Adrenal gland (tissue), 12 donors: Measurements from ENCODE around the gene WDR49. TPM values are rescaled to one million over a fixed set of nuclear protein-coding genes. Genes with fewer than 3 reads are reported as not detected.
"Not testable (repeated sequence)": the region's sequence is repeated elsewhere in the genome, so short reads cannot be mapped to it uniquely, and the experiment has no call there.

ENCODE experiments used
- DNase-seq, 7 donors: peaks; one replicate each; pipeline ENCODE4 v3.0.0-alpha.2; 2019 to 2020
- H3K27ac ChIP-seq, 5 donors: fragments of 200-600 bp; sonication (generic) in 4 of 5; 1 replicate in 3 of 5; 2 replicates in 2 of 5; pipeline versions ENCODE4 v1.5.1 to v1.8.0; 2016 to 2020; ENCODE audit warnings: mild to moderate bottlenecking in 1 of 5
- H3K27me3 ChIP-seq: fragments of 200-600 bp; 2 replicates; pipeline ENCODE4 v1.8.0; 2021
- H3K36me3 ChIP-seq, 2 donors: fragments of 200-600 bp; replicated peaks in 1 of 2; 1 replicate in 1 of 2; 2 replicates in 1 of 2; pipeline versions ENCODE4 v1.5.1 to v1.8.0; 2018 to 2022
- H3K4me1 ChIP-seq, 2 donors: fragments of 200-600 bp; replicated peaks in 1 of 2; 1 replicate in 1 of 2; 2 replicates in 1 of 2; pipeline versions ENCODE4 v1.5.1 to v1.8.0; 2018 to 2021
- H3K4me3 ChIP-seq, 4 donors: fragments of 200-600 bp; sonication (generic) in 3 of 4; one replicate each; pipeline ENCODE4 v1.5.1; 2016 to 2018
- H3K9me3 ChIP-seq, 3 donors: fragments of 200-600 bp; sonication (generic) in 1 of 3; replicated peaks in 1 of 3; 1 replicate in 2 of 3; 2 replicates in 1 of 3; pipeline versions ENCODE4 v1.5.1 to v1.8.0; 2016 to 2021
- POLR2A ChIP-seq, 2 donors: fragments of 450-650 bp; IDR thresholded peaks; one replicate each; pipeline ENCODE4 v1.6.1; 2017; ENCODE audit warnings: antibody characterized with exemption in 2 of 2, mild to moderate bottlenecking in 2 of 2, moderate library complexity in 1 of 2
- WGBS, 4 donors: extraction: QIAGEN DNeasy Blood & Tissue Kit in 2 of 4; methylation state at CpG; one replicate each; pipeline versions ENCODE4 v1.1.5 to v1.1.7; 2013 to 2017; 5-methylcytosine and 5-hydroxymethylcytosine counted together
- intact Hi-C, 2 donors: fragments of 100-400 bp; cut with DNase I; formaldehyde crosslinking; loops; one replicate each; pipeline versions ENCODE4 v1.14.1 to v1.15.0; 2022 to 2023
- polyA plus RNA-seq, 3 donors: library from polyadenylated mRNA; stranded (reverse); fragments of 200-250 nt in 2 of 3; fragments of 350-450 nt in 1 of 3; fragmentation: Illumina TruSeq in 1 of 3; extraction: RNeasy Lipid Tissue Mini Kit (QIAGEN cat#74804) in 1 of 3; gene quantifications; one replicate each; pipeline ENCODE4 v1.2.3, GENCODE V29; 2013 to 2014
- total RNA-seq, 9 donors: library from RNA; depleted of rRNA in 4 of 9; stranded (reverse); fragments of >200 nt in 4 of 9; fragments of 120-200 nt in 1 of 9; fragmentation: NEBNext Ultra II Directional in 1 of 9; extraction: Animal tissue kit (Norgen Biotek cat#: 25700) in 1 of 9; gene quantifications; one replicate each; pipeline versions ENCODE4 v1.1.0 to v1.2.4, GENCODE V29; 2013 to 2023
- TF ChIP-seq, protein P1 (sequence below), 6 experiments: fragments of 450-650 bp in 4 of 6; fragments of 200-600 bp in 2 of 6; sonication (generic) in 1 of 6; IDR thresholded peaks; 1 replicate in 5 of 6; 2 replicates in 1 of 6; pipeline versions ENCODE4 v1.5.1 to v1.8.0; 2016 to 2021; ENCODE audit warnings: antibody characterized with exemption in 6 of 6, mild to moderate bottlenecking in 2 of 6, moderate library complexity in 1 of 6
- donor health status: healthy with polysubstance abuse.
- donor health status: Bipolar disorder and iron deficiency.
- donor health status: DM: yes; HTN: yes; CAD: no.
- donor health status: DM: no; HTN: no; CAD: no.
- donor health status: DM: no; HTN: no; CAD: no.
- donor health status: DM: yes; HTN: yes; CAD: no.

Gene WDR49
- total and polyA plus RNA-seq, 12 donors, result 0.07 to 1.3 (median 0.34) TPM; not detected in 5

DNA sequence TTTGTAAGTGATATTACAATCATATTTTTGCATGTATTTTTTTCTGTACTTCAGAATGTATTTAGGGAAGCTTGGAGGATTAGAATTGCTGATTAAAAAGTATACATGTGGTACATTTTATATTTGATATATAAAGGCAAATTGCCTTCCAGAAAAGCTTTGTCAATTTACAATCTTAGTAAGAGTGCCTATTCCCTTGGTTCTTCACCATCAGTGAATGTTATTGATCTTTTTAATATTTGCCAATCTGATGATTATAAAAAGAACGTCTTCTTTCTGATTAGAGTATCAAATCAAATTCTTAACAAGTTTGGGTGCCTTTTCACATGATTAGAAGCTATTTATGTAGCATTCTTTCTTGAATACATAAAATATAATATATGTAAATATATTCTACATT lies 9.1 kb downstream of the WDR49 start:
- Histone ChIP-seq H3K27me3 (no peaks in the 10 kb centered on the region), H3K9me3 (no peaks in the 10 kb centered on the region), H3K4me1 (no peaks in the 10 kb centered on the region), H3K4me3 (no peak overlapping the region), H3K27ac (no peak overlapping the region), H3K36me3 (no peaks in the 10 kb centered on the region)
- DNase-seq, result no peak
- 53 to 61% (median 58%) methylated on average over 1 of the region's 1 CpG for WGBS, 4 donors
- intact Hi-C loops, result no loop called here
- TF ChIP-seq POLR2A (IDR thresholded peaks at IDR 0.05), result no peak
- TF ChIP-seq, protein P1, sequence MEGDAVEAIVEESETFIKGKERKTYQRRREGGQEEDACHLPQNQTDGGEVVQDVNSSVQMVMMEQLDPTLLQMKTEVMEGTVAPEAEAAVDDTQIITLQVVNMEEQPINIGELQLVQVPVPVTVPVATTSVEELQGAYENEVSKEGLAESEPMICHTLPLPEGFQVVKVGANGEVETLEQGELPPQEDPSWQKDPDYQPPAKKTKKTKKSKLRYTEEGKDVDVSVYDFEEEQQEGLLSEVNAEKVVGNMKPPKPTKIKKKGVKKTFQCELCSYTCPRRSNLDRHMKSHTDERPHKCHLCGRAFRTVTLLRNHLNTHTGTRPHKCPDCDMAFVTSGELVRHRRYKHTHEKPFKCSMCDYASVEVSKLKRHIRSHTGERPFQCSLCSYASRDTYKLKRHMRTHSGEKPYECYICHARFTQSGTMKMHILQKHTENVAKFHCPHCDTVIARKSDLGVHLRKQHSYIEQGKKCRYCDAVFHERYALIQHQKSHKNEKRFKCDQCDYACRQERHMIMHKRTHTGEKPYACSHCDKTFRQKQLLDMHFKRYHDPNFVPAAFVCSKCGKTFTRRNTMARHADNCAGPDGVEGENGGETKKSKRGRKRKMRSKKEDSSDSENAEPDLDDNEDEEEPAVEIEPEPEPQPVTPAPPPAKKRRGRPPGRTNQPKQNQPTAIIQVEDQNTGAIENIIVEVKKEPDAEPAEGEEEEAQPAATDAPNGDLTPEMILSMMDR (IDR thresholded peaks at IDR 0.05), result no peak

DNA sequence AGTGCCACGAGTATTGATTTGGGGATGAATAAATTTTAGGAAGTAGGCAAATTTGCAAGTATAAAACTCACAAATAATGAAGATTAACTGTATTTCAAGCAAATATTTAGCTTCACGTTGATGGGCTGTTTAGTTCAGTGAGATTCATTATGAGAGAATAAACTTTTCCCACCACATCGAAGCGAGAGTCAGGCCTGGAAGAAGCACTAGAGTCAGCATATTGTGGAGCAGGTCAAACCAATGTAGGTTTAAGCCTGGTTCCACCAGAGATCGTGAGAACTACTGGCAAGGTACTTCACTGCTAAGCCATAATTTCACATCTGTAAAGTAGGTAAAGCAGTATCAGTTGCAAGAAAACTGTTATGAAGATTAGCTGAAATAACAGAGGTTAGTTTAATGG lies 22.3 kb downstream of the WDR49 start:
- no peaks in the 10 kb centered on the region for H3K4me1 ChIP-seq
- no peaks in the 10 kb centered on the region for H3K36me3 ChIP-seq
- H3K27ac ChIP-seq, result no peak overlapping the region
- TF ChIP-seq POLR2A (IDR thresholded peaks at IDR 0.05), result no peak
- TF ChIP-seq, protein P1 (IDR thresholded peaks at IDR 0.05), result no peak
- H3K4me3 ChIP-seq, result no peak overlapping the region
- no peaks in the 10 kb centered on the region for H3K27me3 ChIP-seq
- 46 to 82% (median 68%) methylated on average over 5 of the region's 5 CpGs for WGBS, 4 donors
- intact Hi-C loops, result no loop called here
- DNase-seq, result no peak
- no peaks in the 10 kb centered on the region for H3K9me3 ChIP-seq

DNA sequence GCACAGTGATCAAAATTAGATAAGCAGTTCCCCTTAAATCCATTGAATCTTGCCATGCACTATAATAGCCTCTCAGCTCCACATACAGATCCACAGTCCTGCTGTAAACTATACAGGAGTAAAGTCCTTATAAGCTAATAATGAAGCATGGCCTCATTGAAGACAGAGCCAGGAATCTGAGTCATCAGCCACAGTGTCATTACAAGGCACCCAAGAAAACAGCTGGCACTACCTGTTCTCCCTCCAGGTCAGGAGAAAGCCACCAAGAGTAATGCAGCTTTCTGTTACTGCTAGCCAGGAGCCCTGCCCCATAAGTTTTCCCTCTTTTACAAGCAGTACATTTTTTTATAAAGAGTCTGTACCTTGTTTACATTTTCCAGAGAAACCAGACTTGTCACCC lies 27.3 kb downstream of the WDR49 start:
- no peak overlapping the region for H3K27ac ChIP-seq
- TF ChIP-seq, protein P1 (IDR thresholded peaks at IDR 0.05), result no peak
- TF ChIP-seq POLR2A (IDR thresholded peaks at IDR 0.05), result no peak
- H3K4me1 ChIP-seq, result no peaks in the 10 kb centered on the region
- no peak for DNase-seq
- no peak overlapping the region for H3K4me3 ChIP-seq
- no peaks in the 10 kb centered on the region for H3K36me3 ChIP-seq
- no peaks in the 10 kb centered on the region for H3K9me3 ChIP-seq
- H3K27me3 ChIP-seq, result no peaks in the 10 kb centered on the region
- intact Hi-C loops, result no loop called here

DNA sequence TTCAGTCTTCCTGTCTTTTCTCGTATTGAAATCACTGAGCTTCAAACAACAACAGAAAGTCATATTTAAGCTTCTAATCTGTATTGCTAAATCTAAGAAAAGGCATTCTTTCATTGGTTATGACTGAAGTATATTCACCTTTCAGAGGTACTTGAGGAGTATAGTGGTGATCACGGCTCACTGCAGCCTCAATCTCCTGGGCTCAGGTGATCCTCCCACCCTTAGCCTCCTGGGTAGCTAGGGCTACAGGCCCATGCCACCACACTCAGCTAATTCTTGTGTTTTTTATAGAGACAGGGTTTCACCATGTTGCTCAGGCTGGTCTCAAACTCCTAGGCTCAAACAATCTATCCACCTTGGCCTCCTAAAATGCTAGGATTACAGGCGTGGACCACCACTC lies 38.7 kb downstream of the WDR49 start:
- TF ChIP-seq, protein P1 (IDR thresholded peaks at IDR 0.05), result no peak
- TF ChIP-seq POLR2A (IDR thresholded peaks at IDR 0.05), result no peak
- Histone ChIP-seq H3K4me3 (no peak overlapping the region), H3K9me3 (no peaks in the 10 kb centered on the region), H3K27me3 (no peaks in the 10 kb centered on the region), H3K4me1 (no peaks in the 10 kb centered on the region), H3K27ac (no peak overlapping the region), H3K36me3 (no peaks in the 10 kb centered on the region)
- intact Hi-C loops, result no loop called here
- no peak for DNase-seq
- WGBS, 4 donors, result 66 to 87% (median 80%) methylated on average over 3 of the region's 3 CpGs

DNA sequence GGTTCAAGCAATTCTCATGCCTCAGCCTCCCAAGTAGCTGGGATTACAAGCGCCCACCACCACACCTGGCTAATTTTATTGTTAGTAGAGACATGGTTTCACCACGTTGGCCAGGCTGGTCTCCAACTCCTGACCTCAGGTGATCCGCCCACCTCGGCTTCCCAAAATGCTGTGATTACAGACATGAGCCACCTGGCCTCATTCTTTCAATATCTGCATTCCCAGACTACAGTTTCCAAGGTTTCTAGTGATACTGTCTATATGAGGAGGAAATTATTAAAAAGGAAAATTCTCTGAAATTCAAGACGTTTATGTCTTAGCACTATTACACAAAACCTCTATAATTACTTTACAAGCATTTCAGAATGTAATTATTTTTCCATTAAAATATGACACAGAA lies 39.5 kb downstream of the WDR49 start:
- H3K9me3 ChIP-seq, intact Hi-C loops, H3K36me3 ChIP-seq, H3K4me3 ChIP-seq, H3K27ac ChIP-seq, DNase-seq, H3K27me3 ChIP-seq, H3K4me1 ChIP-seq: not testable (repeated sequence)
- 65 to 78% (median 74%) methylated on average over 5 of the region's 5 CpGs for WGBS, 4 donors
